Transverse colon (tissue), 4 donors: Measurements from ENCODE around the gene INSC. TPM values are rescaled to one million over a fixed set of nuclear protein-coding genes. Genes with fewer than 3 reads are reported as not detected.

ENCODE experiments used
- DNase-seq: peaks from one replicate; pipeline ENCODE4 v3.0.0-alpha.2; 2019
- H3K27ac ChIP-seq, 4 donors: fragments of 200-600 bp; sonication (generic); 2 replicates each; pipeline ENCODE4 v1.5.1; 2016 to 2018; ENCODE audit warnings: inconsistent platforms in 4 of 4
- H3K27me3 ChIP-seq: fragments of 200-600 bp; sonication (generic); 2 replicates; pipeline ENCODE4 v1.5.1; 2017; ENCODE audit warnings: inconsistent platforms
- H3K36me3 ChIP-seq, 4 donors: fragments of 200-600 bp; sonication (generic); 2 replicates each; pipeline ENCODE4 v1.5.1; 2017 to 2019; ENCODE audit warnings: inconsistent platforms in 4 of 4
- H3K4me1 ChIP-seq, 4 donors: fragments of 200-600 bp; sonication (generic); 2 replicates each; pipeline ENCODE4 v1.5.1; 2017 to 2020; ENCODE audit warnings: inconsistent platforms in 4 of 4
- H3K4me3 ChIP-seq, 4 donors: fragments of 200-600 bp; sonication (generic); 1 replicate in 1 of 4; 2 replicates in 3 of 4; pipeline versions ENCODE4 v1.5.1 to v1.6.1; 2017 to 2019; ENCODE audit warnings: inconsistent platforms in 4 of 4
- H3K9me3 ChIP-seq, 2 donors: fragments of 200-600 bp; sonication (generic); 2 replicates each; pipeline ENCODE4 v1.5.1; 2017 to 2019; ENCODE audit warnings: inconsistent platforms in 2 of 2
- EP300 ChIP-seq: sonication (generic); formaldehyde crosslinking; IDR thresholded peaks from one replicate; pipeline ENCODE4 v1.6.1; 2017; ENCODE audit warnings: antibody characterized with exemption, low read depth
- POLR2A ChIP-seq: fragments of 450-650 bp; IDR thresholded peaks from one replicate; pipeline ENCODE4 v1.6.1; 2016; ENCODE audit warnings: antibody characterized with exemption, mild to moderate bottlenecking, moderate library complexity
- POLR2AphosphoS5 ChIP-seq, 3 donors: sonication (generic); formaldehyde crosslinking; IDR thresholded peaks; one replicate each; pipeline ENCODE4 v1.6.1; 2016; ENCODE audit warnings: antibody characterized with exemption in 3 of 3
- WGBS, 2 donors: methylation state at CpG; one replicate each; pipeline ENCODE4 v1.1.5; 2018; ENCODE audit warnings: low coverage in 1 of 2; 5-methylcytosine and 5-hydroxymethylcytosine counted together
- in situ Hi-C, 4 donors: fragments of 200-750 bp; cut with MboI; loops; one replicate each; pipeline versions ENCODE4 v1.15.0 to v1.15.1; 2017; ENCODE audit warnings: low sequenced_read_pairs in 3 of 4, low pct_ligation_motif_present in 1 of 4, low pct_unique_long_range_greater_than_20kb in 1 of 4
- intact Hi-C: fragments of 100-400 bp; cut with DNase I; formaldehyde crosslinking; loops from one replicate; pipeline ENCODE4 v1.15.1; 2023; ENCODE audit warnings: low total_unique reads
- total RNA-seq, 4 donors: library from RNA; depleted of rRNA; stranded (reverse); fragments of >200 nt; gene quantifications; one replicate each; pipeline ENCODE4 v1.1.0, GENCODE V29; 2016
- TF ChIP-seq, protein P1 (sequence below), 5 experiments: fragments of 200-600 bp in 3 of 5; fragments of 450-650 bp in 2 of 5; sonication (generic) in 3 of 5; IDR thresholded peaks; 1 replicate in 2 of 5; 2 replicates in 3 of 5; pipeline ENCODE4 v1.5.1; 2016 to 2017; ENCODE audit warnings: antibody characterized with exemption in 5 of 5, inconsistent platforms in 3 of 5, mild to moderate bottlenecking in 2 of 5, moderate library complexity in 1 of 5

Gene INSC
- total RNA-seq, 4 donors from 2014 or later, result 0.60 to 1.9 (median 1.3) TPM

DNA sequence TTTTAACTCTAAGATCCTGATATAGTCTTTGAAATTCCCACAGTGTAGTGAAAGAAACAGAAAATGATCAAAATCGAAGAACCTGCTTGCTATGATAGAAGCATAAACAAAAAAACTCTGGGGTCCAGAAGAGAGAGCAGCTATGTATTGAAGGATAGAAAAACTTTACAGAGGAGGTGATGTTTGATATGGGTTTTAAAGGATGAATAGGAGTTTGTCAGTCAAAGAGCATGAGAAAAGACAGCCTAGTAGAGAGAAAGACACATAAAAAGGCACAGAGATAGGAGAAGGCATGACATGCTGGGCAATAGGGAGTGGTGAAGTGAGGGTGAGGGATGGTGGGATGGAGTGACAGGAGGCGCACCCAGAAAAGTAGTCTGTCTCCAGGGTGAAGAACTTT lies 168.0 kb downstream of the INSC start:
- H3K27ac ChIP-seq, result no peak overlapping the region
- no peaks in the 10 kb centered on the region for H3K27me3 ChIP-seq
- no peak for TF ChIP-seq POLR2A
- TF ChIP-seq, protein P1, sequence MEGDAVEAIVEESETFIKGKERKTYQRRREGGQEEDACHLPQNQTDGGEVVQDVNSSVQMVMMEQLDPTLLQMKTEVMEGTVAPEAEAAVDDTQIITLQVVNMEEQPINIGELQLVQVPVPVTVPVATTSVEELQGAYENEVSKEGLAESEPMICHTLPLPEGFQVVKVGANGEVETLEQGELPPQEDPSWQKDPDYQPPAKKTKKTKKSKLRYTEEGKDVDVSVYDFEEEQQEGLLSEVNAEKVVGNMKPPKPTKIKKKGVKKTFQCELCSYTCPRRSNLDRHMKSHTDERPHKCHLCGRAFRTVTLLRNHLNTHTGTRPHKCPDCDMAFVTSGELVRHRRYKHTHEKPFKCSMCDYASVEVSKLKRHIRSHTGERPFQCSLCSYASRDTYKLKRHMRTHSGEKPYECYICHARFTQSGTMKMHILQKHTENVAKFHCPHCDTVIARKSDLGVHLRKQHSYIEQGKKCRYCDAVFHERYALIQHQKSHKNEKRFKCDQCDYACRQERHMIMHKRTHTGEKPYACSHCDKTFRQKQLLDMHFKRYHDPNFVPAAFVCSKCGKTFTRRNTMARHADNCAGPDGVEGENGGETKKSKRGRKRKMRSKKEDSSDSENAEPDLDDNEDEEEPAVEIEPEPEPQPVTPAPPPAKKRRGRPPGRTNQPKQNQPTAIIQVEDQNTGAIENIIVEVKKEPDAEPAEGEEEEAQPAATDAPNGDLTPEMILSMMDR (IDR thresholded peaks at IDR 0.05), result no peak
- TF ChIP-seq EP300, result no peak
- no peak for TF ChIP-seq POLR2AphosphoS5 (IDR thresholded peaks at IDR 0.05)
- H3K4me1 ChIP-seq, result no peaks in the 10 kb centered on the region
- intact Hi-C loops (no loop called here), in situ Hi-C loops (no loop called here)
- no peak overlapping the region for H3K4me3 ChIP-seq
- no peaks in the 10 kb centered on the region for H3K36me3 ChIP-seq
- 73 to 86% methylated on average over 2 of the region's 2 CpGs for WGBS, 2 donors
- no peaks in the 10 kb centered on the region for H3K9me3 ChIP-seq
- no peak for DNase-seq

DNA sequence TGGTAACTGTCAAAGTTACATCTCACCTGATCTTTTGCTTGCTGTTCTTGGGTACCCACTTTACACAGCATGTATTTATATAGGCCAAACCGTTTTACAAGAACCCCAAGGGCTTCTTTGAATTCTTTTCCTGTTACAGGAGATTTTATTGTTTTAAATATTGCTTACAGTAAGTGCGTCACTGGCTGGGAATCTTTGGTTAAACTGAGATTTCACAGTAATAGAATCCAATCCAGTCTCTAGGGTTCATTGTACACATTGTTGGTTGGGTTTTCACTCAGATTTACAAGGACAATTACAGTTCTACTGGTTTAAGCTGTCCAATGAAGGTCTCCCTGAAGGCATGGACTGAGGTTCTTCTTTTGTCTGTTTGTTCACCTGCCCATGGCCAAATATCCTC lies 171.7 kb downstream of the INSC start:
- TF ChIP-seq POLR2AphosphoS5 (IDR thresholded peaks at IDR 0.05), result no peak
- TF ChIP-seq, protein P1 (IDR thresholded peaks at IDR 0.05), result no peak
- TF ChIP-seq EP300, result no peak
- TF ChIP-seq POLR2A, result no peak
- Histone ChIP-seq H3K27me3 (no peaks in the 10 kb centered on the region), H3K27ac (no peak overlapping the region), H3K9me3 (no peaks in the 10 kb centered on the region), H3K4me1 (no peaks in the 10 kb centered on the region), H3K36me3 (no peaks in the 10 kb centered on the region), H3K4me3 (no peak overlapping the region)
- in situ Hi-C loops (no loop called here), intact Hi-C loops (no loop called here)
- DNase-seq, result no peak
- 33 to 39% methylated on average over 2 of the region's 2 CpGs for WGBS, 2 donors

DNA sequence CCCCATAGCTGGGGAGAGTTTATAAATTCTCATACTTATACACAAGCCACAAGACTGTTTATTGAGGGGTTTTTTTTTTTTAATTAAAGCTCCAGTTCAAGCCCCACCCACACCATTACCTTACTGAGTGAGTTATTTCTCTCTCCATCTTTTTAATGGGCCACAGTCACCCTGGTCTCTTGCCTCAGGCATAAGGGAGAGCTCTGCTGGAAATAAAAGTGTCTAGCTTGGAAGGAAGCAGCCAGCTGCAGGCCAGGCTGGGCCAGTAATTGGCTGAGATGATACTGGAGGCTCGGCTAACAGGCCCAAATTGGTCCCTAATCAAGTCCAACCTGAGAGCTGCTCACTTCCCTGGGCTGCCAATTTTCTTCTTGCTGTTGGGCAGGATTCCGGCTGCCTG lies 174.1 kb downstream of the INSC start:
- no peak overlapping the region for H3K4me3 ChIP-seq
- TF ChIP-seq EP300 (no peak), POLR2A (no peak), POLR2AphosphoS5 (IDR thresholded peaks at IDR 0.05) (no peak)
- TF ChIP-seq, protein P1 (IDR thresholded peaks at IDR 0.05), result no peak
- H3K36me3 ChIP-seq, result no peaks in the 10 kb centered on the region
- DNase-seq, result no peak
- no peaks in the 10 kb centered on the region for H3K4me1 ChIP-seq
- intact Hi-C loops (no loop called here), in situ Hi-C loops (no loop called here)
- H3K9me3 ChIP-seq, result no peaks in the 10 kb centered on the region
- whole genome bisulfite sequencing, 2 donors, result 74% methylated on average over 2 of the region's 2 CpGs; no CpG with 5 or more reads in 1 of the 2 donors
- H3K27me3 ChIP-seq, result no peaks in the 10 kb centered on the region
- H3K27ac ChIP-seq, result no peak overlapping the region

DNA sequence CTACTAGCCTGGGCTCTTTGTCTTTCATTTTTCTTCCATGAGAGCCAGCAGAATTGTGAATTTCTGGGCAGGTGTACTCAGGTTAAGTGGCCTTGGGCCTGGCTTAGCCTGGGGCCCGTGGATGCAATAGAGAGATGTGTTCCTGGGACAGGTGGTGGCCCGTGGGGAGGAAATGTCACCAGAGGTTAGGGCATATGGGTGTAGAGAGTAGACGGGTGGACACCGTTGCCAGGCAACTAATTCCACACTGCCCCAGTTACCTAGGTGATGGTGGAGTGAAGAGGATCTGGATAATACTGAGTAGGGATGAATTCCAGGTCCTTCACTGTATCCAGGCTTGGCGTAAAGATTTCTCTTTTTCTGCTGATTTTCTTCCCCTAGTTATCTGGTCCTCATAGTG lies 175.0 kb downstream of the INSC start:
- TF ChIP-seq EP300 (no peak), POLR2A (no peak)
- TF ChIP-seq, protein P1 (IDR thresholded peaks at IDR 0.05), result no peak
- intact Hi-C loops (no loop called here), in situ Hi-C loops (no loop called here)
- WGBS, 2 donors, result 79 to 80% methylated on average over 4 to 5 of the region's 5 CpGs
- no peaks in the 10 kb centered on the region for H3K4me1 ChIP-seq
- no peak overlapping the region for H3K27ac ChIP-seq
- H3K36me3 ChIP-seq, result no peaks in the 10 kb centered on the region
- no peaks in the 10 kb centered on the region for H3K27me3 ChIP-seq
- no peaks in the 10 kb centered on the region for H3K9me3 ChIP-seq
- H3K4me3 ChIP-seq, result no peak overlapping the region
- no peak for DNase-seq
